ENCODE data around the gene ZYG11B.
"Not testable (repeated sequence)": the region's sequence is repeated elsewhere in the genome, so short reads cannot be mapped to it uniquely, and the experiment has no call there.

Gene ZYG11B

GRCh38 chr1:52706941-52707926 is 19.0 kb upstream of the ZYG11B start:
- no peak for DNase-seq (ENCODE audit: extremely low read depth, low read depth)
- H3K4me3 ChIP-seq (replicated peaks; ENCODE audit: low read depth, low read length): no peak overlapping the region
- TF ChIP-seq CTCF (IDR thresholded peaks at IDR 0.05; ENCODE audit: low read depth, low read length, missing control alignments): no peak

GRCh38 chr1:52707927-52708655 is 18.2 kb upstream of the ZYG11B start:
- H3K4me3 ChIP-seq (replicated peaks; ENCODE audit: low read depth, low read length): no peak overlapping the region
- no peak for TF ChIP-seq CTCF (IDR thresholded peaks at IDR 0.05; ENCODE audit: low read depth, low read length, missing control alignments)
- no peak for DNase-seq (ENCODE audit: extremely low read depth, low read depth)

- no peak for TF ChIP-seq CTCF (IDR thresholded peaks at IDR 0.05; ENCODE audit: low read depth, low read length, missing control alignments)
- H3K4me3 ChIP-seq (replicated peaks; ENCODE audit: low read depth, low read length): no peak overlapping the region
- no peak for DNase-seq (ENCODE audit: extremely low read depth, low read depth)
Observed at GRCh38 chr1:52709016-52709415, 17.2 kb upstream of the ZYG11B start.

- no peak for TF ChIP-seq CTCF (IDR thresholded peaks at IDR 0.05; ENCODE audit: low read depth, low read length, missing control alignments)
- no peak overlapping the region for H3K4me3 ChIP-seq (replicated peaks; ENCODE audit: low read depth, low read length)
- no peak for DNase-seq (ENCODE audit: extremely low read depth, low read depth)
Observed at GRCh38 chr1:52713590-52713989, 12.7 kb upstream of the ZYG11B start.

- not testable (repeated sequence) for DNase-seq (ENCODE audit: extremely low read depth, low read depth)
Observed at GRCh38 chr1:52715296-52715695, 11.0 kb upstream of the ZYG11B start.

GRCh38 chr1:52723260-52723659 is 3.0 kb upstream of the ZYG11B start:
- no peak overlapping the region for H3K4me3 ChIP-seq (replicated peaks; ENCODE audit: low read depth, low read length)
- no peak for TF ChIP-seq CTCF (IDR thresholded peaks at IDR 0.05; ENCODE audit: low read depth, low read length, missing control alignments)
- DNase-seq (ENCODE audit: extremely low read depth, low read depth): no peak

More at GRCh38 chr1:52715296-52715695, 11.0 kb upstream of the ZYG11B start:
- not testable (repeated sequence) for H3K4me3 ChIP-seq (replicated peaks; ENCODE audit: low read depth, low read length)

- H3K4me3 ChIP-seq (replicated peaks; ENCODE audit: low read depth, low read length): peak overlapping the region; percentile 87
- TF ChIP-seq CTCF (IDR thresholded peaks at IDR 0.05; ENCODE audit: low read depth, low read length, missing control alignments): no peak
- DNase-seq (ENCODE audit: extremely low read depth, low read depth): no peak
Observed at GRCh38 chr1:52725903-52726264, 369 bp upstream of the ZYG11B start.
